SH-SY5Y (cell line): ENCODE results near the gene HTT.

Source experiments
- GATA2 ChIP-seq: IDR thresholded peaks from 2 replicates; pipeline ENCODE4 v1.6.1; 2011; ENCODE audit warnings: mild to moderate bottlenecking, low read depth, low read length
- GATA3 ChIP-seq: IDR thresholded peaks from 2 replicates; pipeline ENCODE4 v1.6.1; 2011; ENCODE audit warnings: low read depth, mild to moderate bottlenecking, low read length, moderate library complexity

Gene HTT

DNA sequence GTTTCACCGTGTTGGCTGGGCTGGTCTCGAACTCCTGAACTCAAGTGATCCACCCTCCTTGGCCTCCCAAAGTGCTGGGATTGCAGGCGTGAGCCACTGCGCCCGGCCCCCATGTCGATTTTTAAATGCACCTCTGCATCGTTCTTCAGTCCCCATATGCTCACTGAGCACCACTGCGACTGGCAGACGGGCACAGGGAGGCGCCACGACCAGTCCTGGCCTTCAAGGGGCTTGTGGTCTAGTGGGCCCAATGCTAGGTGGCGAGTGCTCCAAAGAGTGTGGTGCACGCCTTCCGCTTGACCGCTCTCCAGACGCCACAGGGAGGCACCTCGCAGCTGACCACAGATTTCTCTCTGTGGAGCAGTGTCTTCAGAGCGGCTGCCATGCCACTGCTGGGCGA, 162.8 kb downstream of the HTT start:
- TF ChIP-seq GATA2 (no peak), GATA3 (no peak)

DNA sequence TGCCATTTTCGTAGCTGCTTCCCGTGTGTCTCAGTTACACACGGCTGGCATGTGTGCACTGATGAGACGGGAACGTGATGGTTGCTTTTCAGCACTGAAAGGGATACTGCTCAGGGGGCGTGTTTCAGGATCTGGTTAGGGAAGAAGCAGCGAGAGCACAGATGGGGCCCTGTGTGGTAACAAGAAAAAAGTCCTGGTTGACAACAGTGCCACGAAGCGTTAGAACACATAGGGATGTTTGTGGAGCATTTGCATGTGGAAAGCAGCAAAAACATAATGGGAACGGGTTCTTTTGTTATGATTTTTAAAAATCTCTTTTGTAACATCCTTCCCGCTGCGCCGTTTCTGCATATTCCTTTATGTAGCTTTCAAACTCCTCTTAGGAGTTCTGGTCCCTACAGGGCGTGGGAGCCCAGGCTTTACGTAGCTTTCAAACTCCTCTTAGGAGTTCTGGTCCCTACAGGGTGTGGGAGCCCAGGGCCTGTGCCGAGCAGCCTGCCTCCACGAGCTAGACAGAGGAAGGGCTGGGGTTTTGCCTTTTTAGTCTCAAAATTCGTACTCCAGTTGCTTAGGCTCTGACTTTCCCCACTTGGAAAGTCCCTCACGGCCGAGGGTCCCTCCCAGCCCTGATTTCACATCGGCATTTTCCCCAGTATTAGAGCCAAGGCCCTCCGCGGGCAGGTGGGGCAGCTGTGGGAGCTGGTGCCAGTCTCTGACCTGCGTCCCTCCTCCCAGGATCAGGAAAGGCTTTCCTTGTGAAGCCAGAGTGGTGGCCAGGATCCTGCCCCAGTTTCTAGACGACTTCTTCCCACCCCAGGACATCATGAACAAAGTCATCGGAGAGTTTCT, 163.5 kb downstream of the HTT start:
- no peak for TF ChIP-seq GATA3

DNA sequence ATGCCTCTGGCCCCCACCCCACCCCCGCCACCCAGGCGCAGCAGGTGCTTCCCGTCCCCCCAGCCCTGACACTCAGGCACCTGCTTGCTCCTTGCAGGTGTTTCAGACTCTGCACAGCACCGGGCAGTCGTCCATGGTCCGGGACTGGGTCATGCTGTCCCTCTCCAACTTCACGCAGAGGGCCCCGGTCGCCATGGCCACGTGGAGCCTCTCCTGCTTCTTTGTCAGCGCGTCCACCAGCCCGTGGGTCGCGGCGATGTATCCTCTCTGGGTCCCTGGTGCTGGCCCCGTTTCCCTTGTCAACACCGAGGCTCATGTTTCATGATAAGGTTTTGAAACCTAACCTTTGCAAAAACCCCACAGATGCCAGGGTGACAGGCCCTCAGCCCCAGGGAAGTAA, 164.2 kb downstream of the HTT start:
- TF ChIP-seq GATA2 (no peak), GATA3 (no peak)

DNA sequence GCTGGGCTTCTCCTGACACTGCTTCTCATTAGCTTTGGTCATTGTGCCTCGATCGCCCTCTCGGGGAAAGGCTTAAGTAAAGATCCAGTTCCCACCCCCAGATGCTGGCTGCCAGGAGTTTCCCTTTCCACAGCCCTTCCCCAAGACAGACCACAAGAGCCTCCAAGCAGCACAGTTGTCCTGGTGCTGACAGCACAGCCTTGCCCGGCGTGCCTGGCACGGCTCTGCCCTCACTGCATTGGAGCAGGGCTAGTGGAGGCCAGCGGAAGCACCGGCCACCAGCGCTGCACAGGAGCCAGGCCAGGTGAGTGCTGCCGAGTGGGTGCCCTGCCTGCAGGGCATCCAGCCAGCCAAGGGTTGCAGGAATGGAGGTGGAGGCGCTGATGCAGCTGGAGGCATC, 164.8 kb downstream of the HTT start:
- no peak for TF ChIP-seq GATA3
- no peak for TF ChIP-seq GATA2

DNA sequence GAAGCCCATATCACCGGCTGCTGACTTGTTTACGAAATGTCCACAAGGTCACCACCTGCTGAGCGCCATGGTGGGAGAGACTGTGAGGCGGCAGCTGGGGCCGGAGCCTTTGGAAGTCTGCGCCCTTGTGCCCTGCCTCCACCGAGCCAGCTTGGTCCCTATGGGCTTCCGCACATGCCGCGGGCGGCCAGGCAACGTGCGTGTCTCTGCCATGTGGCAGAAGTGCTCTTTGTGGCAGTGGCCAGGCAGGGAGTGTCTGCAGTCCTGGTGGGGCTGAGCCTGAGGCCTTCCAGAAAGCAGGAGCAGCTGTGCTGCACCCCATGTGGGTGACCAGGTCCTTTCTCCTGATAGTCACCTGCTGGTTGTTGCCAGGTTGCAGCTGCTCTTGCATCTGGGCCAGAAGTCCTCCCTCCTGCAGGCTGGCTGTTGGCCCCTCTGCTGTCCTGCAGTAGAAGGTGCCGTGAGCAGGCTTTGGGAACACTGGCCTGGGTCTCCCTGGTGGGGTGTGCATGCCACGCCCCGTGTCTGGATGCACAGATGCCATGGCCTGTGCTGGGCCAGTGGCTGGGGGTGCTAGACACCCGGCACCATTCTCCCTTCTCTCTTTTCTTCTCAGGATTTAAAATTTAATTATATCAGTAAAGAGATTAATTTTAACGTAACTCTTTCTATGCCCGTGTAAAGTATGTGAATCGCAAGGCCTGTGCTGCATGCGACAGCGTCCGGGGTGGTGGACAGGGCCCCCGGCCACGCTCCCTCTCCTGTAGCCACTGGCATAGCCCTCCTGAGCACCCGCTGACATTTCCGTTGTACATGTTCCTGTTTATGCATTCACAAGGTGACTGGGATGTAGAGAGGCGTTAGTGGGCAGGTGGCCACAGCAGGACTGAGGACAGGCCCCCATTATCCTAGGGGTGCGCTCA, 165.8 kb downstream of the HTT start:
- TF ChIP-seq GATA3: no peak
- no peak for TF ChIP-seq GATA2

GRCh38 chr4:3240936-3241522, 166.5 kb downstream of the HTT start:
- TF ChIP-seq GATA2 (no peak), GATA3 (no peak)

DNA sequence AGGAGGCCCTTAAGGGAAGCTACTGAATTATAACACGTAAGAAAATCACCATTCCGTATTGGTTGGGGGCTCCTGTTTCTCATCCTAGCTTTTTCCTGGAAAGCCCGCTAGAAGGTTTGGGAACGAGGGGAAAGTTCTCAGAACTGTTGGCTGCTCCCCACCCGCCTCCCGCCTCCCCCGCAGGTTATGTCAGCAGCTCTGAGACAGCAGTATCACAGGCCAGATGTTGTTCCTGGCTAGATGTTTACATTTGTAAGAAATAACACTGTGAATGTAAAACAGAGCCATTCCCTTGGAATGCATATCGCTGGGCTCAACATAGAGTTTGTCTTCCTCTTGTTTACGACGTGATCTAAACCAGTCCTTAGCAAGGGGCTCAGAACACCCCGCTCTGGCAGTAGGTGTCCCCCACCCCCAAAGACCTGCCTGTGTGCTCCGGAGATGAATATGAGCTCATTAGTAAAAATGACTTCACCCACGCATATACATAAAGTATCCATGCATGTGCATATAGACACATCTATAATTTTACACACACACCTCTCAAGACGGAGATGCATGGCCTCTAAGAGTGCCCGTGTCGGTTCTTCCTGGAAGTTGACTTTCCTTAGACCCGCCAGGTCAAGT, 167.5 kb downstream of the HTT start:
- no peak for TF ChIP-seq GATA3
- TF ChIP-seq GATA2: no peak

DNA sequence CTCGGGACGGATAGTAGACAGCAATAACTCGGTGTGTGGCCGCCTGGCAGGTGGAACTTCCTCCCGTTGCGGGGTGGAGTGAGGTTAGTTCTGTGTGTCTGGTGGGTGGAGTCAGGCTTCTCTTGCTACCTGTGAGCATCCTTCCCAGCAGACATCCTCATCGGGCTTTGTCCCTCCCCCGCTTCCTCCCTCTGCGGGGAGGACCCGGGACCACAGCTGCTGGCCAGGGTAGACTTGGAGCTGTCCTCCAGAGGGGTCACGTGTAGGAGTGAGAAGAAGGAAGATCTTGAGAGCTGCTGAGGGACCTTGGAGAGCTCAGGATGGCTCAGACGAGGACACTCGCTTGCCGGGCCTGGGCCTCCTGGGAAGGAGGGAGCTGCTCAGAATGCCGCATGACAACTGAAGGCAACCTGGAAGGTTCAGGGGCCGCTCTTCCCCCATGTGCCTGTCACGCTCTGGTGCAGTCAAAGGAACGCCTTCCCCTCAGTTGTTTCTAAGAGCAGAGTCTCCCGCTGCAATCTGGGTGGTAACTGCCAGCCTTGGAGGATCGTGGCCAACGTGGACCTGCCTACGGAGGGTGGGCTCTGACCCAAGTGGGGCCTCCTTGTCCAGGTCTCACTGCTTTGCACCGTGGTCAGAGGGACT, 168.8 kb downstream of the HTT start:
- TF ChIP-seq GATA2: no peak
- TF ChIP-seq GATA3: no peak

DNA sequence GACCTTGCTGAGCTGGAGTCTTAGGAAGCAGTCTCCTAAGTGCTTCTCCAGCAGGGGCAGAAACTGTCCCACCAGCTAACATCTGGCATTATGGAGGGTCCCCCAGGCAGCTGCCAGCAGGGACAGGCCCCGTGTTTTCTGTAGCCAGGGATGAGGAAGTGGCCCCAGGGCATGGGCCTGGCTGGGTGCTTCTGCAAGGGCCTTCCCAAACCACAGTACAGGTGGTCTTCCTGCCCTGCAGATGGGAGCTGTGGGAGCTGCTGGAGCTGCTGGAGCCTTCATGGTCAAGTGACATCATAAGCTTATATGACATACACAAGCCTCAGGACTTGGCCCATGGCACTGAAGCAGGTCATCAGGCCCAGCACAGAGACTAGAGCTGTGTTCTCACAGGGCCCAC, 169.5 kb downstream of the HTT start:
- TF ChIP-seq GATA3 (no peak), GATA2 (no peak)

DNA sequence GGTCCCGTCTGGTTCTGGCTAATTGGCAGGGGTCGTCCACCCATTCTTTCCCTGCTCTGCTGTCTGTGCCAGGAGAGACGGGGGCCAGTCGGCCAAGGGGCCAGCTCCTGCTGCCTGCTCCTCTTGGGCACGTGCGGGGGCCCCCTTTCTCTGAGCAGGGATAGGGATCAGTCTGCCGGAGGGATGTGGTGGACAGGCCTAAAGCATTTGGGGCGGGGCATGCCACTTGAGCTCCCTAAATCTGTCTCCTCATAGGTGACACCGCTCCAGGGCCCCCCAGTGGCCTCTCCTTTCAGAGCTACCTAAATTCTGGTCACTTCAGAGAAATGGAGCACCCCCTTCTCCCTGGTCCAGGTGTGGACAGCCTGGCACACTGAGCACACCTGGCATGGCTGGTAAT, 170.3 kb downstream of the HTT start:
- TF ChIP-seq GATA3 (no peak), GATA2 (no peak)

- no peak for TF ChIP-seq GATA3
- TF ChIP-seq GATA2: no peak
These were observed 171.2 kb downstream of the HTT start for GRCh38 chr4:3245676-3246075.

DNA sequence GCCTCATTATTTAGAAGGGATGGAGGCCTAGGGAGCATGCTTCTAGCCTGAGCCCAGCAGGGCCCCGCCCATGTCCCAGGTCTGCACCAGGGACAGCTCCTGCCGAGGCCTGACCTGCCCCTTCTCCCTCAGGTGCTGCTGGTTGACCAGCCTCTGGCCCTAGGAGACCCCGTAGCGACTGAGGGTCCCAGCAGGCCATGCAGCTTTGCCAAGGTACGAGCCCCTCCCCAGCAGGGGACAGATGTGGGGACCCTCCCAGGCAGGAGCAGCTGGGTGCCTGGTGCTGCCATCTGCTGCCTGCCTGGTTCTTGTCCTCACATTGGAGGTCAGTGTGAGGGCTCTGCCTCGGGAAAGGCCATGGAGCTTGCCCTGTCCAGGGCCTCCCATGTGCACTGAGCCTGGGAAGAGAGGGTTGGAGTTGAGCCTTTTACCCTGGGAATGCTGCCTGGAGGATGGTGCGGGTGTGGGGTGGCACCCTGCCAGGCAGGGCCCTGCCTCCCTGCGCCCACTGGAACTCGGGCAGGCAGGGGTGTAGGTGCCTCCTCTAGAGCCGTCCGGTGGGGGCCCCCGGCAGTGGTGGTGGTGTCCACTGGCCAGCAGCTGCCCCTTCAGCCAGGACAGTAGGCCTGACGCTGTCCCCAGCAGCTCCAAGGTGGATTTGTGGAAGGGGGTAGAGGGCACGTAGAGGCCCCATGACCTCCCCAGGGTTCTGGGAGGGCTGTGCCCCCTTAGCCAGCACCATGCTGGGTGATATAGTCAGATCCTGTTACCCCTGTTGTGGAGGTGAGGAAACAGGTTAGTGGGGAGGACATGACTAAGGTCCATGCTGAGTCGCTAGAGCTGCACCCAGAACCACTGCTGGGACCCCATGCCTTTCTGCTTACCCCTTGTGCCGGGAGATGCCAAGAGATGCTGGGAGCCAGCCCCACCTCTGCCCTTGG, 172.2 kb downstream of the HTT start:
- TF ChIP-seq GATA3 (no peak), GATA2 (no peak)
